ENCODE results near the gene NEURL4.
"Not testable (repeated sequence)": the region's sequence is repeated elsewhere in the genome, so short reads cannot be mapped to it uniquely, and the experiment has no call there.

GRCh38 chr17:7337600-7337999, 8.5 kb upstream of the NEURL4 start:
- TF ChIP-seq CTCF, EP300 (IDR thresholded peaks at IDR 0.05): not testable (repeated sequence)
